Lower lobe of right lung (tissue), 2 donors: Measurements from ENCODE around the gene FAM107B. TPM values are rescaled to one million over a fixed set of nuclear protein-coding genes. Genes with fewer than 3 reads are reported as not detected.

ENCODE experiments used
- ATAC-seq, 2 donors: fragments of 200-7000 bp; cut with Tn5 transposase; one replicate each; pipeline ENCODE4 v1.9.1; 2020 to 2022; ENCODE audit warnings: mild to moderate bottlenecking in 2 of 2, moderate library complexity in 2 of 2
- DNase-seq: peaks from one replicate; pipeline ENCODE4 v3.0.0-alpha.2; 2020
- H3K27ac ChIP-seq: fragments of 200-600 bp; one replicate; pipeline ENCODE4 v1.8.0; 2022
- H3K27me3 ChIP-seq: fragments of 200-600 bp; one replicate; pipeline ENCODE4 v1.8.0; 2022; ENCODE audit warnings: low read depth
- H3K36me3 ChIP-seq: fragments of 200-600 bp; one replicate; pipeline ENCODE4 v1.8.0; 2022; ENCODE audit warnings: mild to moderate bottlenecking
- H3K4me1 ChIP-seq: fragments of 200-600 bp; one replicate; pipeline ENCODE4 v1.8.0; 2022
- H3K4me3 ChIP-seq: fragments of 200-600 bp; one replicate; pipeline ENCODE4 v1.8.0; 2022; ENCODE audit warnings: mild to moderate bottlenecking
- H3K9me3 ChIP-seq: fragments of 200-600 bp; one replicate; pipeline ENCODE4 v1.8.0; 2022
- CTCF ChIP-seq: fragments of 200-600 bp; IDR thresholded peaks from one replicate; pipeline ENCODE4 v1.8.0; 2022; ENCODE audit warnings: antibody characterized with exemption, mild to moderate bottlenecking
- intact Hi-C: fragments of 100-400 bp; cut with DNase I; formaldehyde crosslinking; loops from one replicate; pipeline ENCODE4 v1.11.0; 2022
- total RNA-seq: library from RNA; stranded (reverse); fragmentation: NEBNext Ultra II Directional; extraction: Animal tissue kit (Norgen Biotek cat#: 25700); gene quantifications from one replicate; pipeline ENCODE4 v1.2.1, GENCODE V29; 2021
- donor health status: DM: no; HTN: yes; CAD: no; lungs with severe emphysema.

Gene FAM107B
- total RNA-seq, 1 donor from 2014 or later, result 75.4 TPM

DNA sequence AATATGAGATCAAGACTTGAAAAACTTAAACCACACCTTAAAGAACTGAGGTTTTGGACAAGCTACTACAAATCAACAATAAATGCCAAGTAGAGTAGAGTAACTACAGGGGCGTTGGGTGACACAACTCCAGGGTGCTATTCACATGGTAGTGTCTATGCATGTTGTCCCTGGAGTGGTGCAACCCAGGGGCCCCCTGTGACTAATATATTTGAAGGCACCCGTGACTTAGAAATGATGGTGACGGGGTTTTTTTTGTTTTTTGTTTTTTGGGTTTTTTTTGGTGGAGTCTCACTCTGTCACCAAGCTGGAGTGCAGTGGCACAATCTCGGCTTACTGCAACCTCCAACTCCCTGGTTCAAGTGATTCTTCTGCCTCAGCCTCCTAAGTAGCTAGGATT lies 106.9 kb downstream of the FAM107B start:
- Histone ChIP-seq H3K27me3 (no peaks in the 10 kb centered on the region), H3K27ac (no peak overlapping the region), H3K9me3 (peaks cover 7% of the 10 kb centered on the region), H3K36me3 (no peaks in the 10 kb centered on the region), H3K4me3 (no peak overlapping the region), H3K4me1 (peaks cover 4% of the 10 kb centered on the region)
- intact Hi-C loops, result no loop called here
- ATAC-seq (no peak), DNase-seq (no peak)
- no peak for TF ChIP-seq CTCF

DNA sequence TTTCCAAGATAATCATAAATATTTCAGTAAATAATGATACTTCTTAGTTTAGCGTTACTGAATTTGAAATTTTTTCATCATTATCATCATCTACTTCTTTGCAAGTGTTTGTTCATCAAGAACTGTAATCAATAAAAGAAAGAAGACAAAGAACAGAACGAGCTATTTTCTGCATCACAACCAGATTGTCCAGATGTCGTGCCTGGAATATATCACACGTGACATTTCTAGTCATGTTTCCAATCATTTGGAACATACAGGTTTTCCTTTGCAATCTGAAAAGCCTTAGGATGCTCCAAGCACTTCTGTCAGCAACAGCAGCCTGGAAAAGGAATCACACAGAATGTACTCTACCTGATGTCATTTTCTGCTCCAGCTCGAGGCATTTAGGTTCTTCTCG lies 107.4 kb downstream of the FAM107B start:
- Histone ChIP-seq H3K9me3 (peaks cover 7% of the 10 kb centered on the region), H3K36me3 (no peaks in the 10 kb centered on the region), H3K27ac (no peak overlapping the region), H3K27me3 (no peaks in the 10 kb centered on the region), H3K4me1 (peaks cover 4% of the 10 kb centered on the region), H3K4me3 (no peak overlapping the region)
- DNase-seq (no peak), ATAC-seq (no peak)
- no peak for TF ChIP-seq CTCF
- intact Hi-C loops, result no loop called here

- DNase-seq (no peak), ATAC-seq (no peak)
- Histone ChIP-seq H3K4me1 (peaks cover 4% of the 10 kb centered on the region), H3K27me3 (no peaks in the 10 kb centered on the region), H3K9me3 (peaks cover 7% of the 10 kb centered on the region), H3K4me3 (no peak overlapping the region), H3K36me3 (no peaks in the 10 kb centered on the region), H3K27ac (no peak overlapping the region)
- TF ChIP-seq CTCF, result no peak
- intact Hi-C loops, result no loop called here
These were observed 108.5 kb downstream of the FAM107B start for GRCh38 chr10:14665865-14666857.

DNA sequence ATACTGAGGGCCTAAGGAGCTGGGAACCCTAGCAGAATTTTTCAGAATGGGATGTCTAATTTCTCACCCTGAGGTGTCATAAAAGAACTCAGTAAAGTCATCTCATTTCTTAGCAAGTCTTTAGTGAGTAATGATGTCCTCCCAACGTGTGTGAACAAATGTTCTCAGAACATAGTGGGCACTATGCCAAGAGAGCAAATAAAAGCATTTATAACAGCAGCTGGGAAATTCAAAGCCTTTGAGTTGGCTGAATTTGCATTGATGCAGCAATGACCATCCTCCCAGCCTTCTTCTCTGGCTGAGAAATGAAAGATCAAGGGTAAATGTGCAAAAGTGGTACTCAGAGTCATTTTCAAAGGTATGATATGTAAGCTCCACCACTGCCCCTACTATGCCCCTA lies 109.4 kb downstream of the FAM107B start:
- H3K27me3 ChIP-seq, result no peaks in the 10 kb centered on the region
- DNase-seq (no peak), ATAC-seq (no peak)
- intact Hi-C loops, result no loop called here
- H3K27ac ChIP-seq, result no peak overlapping the region
- peaks cover 7% of the 10 kb centered on the region for H3K9me3 ChIP-seq
- H3K4me3 ChIP-seq, result no peak overlapping the region
- peaks cover 3% of the 10 kb centered on the region for H3K4me1 ChIP-seq
- TF ChIP-seq CTCF, result no peak
- H3K36me3 ChIP-seq, result no peaks in the 10 kb centered on the region

DNA sequence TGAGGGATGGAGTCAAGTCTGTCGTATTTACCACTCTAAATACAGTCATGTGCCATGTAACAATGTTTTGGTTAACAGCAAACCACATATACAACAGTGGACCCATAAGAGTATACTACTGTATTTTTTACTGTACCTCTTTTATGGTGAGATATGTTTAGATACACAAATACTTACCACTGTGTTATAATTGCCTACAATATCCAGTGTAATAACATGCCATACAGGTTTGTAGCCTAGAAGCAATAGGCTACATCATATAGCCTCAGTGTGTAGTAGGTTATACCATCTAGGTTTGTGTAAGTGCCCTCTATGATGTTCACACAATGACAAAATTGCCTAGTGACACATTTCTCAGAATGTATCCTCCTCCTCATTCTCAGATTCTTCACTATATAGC lies 110.4 kb downstream of the FAM107B start:
- H3K4me3 ChIP-seq, result no peak overlapping the region
- no peak for TF ChIP-seq CTCF
- peaks cover 8% of the 10 kb centered on the region for H3K4me1 ChIP-seq
- DNase-seq, result no peak
- no peaks in the 10 kb centered on the region for H3K27me3 ChIP-seq
- ATAC-seq, result no peak
- no peaks in the 10 kb centered on the region for H3K36me3 ChIP-seq
- H3K9me3 ChIP-seq, result peaks cover 7% of the 10 kb centered on the region
- no peak overlapping the region for H3K27ac ChIP-seq
- intact Hi-C loops, result no loop called here
